GM21360 (cell line): ENCODE data around the gene PLSCR3.
"Not testable (repeated sequence)": the region's sequence is repeated elsewhere in the genome, so short reads cannot be mapped to it uniquely, and the experiment has no call there.

Experiments
- ATAC-seq: cut with Tn5 transposase; IDR thresholded peaks from one replicate; pipeline ENCODE4 v1.9.1; 2021; ENCODE audit warnings: mild to moderate bottlenecking, moderate library complexity; ENCODE audit not compliant: unreplicated experiment

The PLSCR3 gene

DNA sequence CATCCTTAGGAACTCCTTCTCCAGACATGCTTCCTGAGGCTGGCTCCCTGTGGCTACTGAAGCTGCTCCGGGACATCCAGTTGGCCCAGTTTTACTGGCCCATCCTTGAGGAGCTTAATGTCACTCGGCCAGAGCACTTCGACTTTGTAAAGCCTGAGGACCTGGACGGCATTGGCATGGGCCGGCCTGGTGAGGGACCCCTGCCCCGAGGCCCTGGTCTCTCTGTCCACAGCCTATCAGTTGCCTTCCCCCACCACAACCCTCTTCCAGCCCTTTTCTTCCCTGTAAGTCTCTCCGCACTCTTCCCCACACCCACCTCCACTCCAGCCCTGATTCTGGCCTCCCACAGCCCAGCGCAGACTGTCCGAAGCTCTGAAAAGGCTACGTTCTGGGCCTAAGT lies 11.4 kb downstream of the PLSCR3 start:
- ATAC-seq: no peak

DNA sequence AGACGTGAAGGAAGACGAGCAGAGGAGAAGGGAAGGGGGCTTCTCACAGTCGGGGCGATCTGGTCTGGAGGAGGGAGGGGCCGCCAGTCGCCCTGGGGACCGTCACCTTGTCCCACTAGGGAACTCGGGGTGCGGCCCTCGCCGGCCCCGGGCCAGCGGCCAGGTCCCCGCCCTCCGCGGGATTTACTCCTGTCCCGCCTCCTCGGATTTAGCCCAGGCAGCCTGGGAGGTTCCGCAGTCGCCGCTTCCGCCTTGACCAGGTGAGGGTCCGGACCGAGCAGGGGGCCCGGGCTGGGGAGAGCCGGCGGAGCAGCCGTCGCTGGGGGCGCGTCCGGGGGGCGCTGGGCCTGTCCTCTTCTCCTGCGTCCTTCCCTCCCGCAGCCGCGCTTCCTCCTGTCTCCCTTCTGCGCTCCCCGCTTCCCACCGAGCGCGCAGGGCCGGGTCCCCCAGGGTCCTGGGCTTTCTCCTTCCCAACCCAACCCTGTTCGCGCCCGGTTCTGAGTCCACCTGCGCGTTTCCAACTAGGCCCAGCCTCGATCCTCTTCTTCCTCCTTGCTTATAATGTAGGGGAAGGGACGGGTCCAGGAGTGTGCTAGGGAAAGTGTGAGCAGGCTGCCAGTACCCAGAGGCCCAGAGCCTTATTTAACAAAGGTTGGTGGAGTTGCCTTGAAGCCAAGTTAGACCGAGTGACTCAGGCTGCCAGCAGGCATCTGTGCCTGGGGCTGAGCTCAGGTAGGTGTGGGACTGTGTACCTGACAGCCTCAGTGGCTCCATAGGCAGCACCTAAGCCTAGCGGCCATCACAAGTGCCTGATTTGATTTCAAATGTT lies 13.3 kb downstream of the PLSCR3 start, which contains the start of gene TNK1:
TNK1 (plus strand) TSS at position 235 of the 829 bp plus-strand sequence. CDS start 1,838 bp downstream, outside the sequence.
- ATAC-seq: no peak

GRCh38 chr17:7380321-7380720 lies 14.0 kb downstream of the PLSCR3 start:
- no peak for ATAC-seq

- no peak for ATAC-seq
These were observed 15.2 kb downstream of the PLSCR3 start for GRCh38 chr17:7379134-7379533.

- no peak for ATAC-seq
These were observed 20.0 kb downstream of the PLSCR3 start for GRCh38 chr17:7374353-7374752.

DNA sequence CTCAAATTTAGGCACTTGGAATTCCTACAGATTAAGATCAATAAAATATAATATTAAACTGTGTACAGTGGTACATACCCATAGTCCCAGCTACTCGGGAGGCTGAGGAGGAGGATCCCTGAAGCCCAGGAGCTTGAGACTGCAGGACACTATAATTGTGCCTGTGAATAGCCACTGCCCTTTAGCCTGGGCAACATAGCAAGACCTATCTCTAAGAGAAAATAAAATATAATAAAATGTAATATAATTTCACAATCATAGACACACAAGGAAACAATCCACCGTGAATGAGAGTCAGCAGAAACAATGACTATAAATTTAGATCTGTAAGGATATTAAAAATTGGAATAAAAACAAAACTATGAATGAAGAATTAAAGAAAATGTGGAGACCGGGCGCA lies 23.5 kb downstream of the PLSCR3 start:
- no peak for ATAC-seq

- ATAC-seq: no peak
These were observed 24.5 kb downstream of the PLSCR3 start for GRCh38 chr17:7369825-7370224.

DNA sequence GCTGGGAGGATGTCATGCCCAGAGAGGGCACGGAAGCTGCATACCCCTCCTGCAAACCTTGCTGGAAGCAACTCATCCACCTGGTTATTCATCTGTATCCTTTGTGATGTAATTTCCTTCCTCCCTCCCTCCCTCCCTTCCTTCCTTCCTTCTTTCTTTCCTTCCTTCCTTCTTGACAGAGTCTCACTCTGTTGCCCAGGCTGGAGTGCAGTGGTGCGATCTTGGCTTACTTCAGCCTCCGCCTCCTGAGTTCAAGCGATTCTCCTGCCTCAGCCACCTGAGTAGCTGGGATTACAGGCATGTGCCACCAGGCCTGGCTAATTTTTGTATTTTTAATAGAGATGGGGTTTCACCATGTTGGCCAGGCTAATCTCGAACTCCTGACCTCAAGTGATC lies 25.7 kb downstream of the PLSCR3 start:
- ATAC-seq: not testable (repeated sequence)

- no peak for ATAC-seq
These were observed 26.3 kb downstream of the PLSCR3 start for GRCh38 chr17:7367918-7368598.

DNA sequence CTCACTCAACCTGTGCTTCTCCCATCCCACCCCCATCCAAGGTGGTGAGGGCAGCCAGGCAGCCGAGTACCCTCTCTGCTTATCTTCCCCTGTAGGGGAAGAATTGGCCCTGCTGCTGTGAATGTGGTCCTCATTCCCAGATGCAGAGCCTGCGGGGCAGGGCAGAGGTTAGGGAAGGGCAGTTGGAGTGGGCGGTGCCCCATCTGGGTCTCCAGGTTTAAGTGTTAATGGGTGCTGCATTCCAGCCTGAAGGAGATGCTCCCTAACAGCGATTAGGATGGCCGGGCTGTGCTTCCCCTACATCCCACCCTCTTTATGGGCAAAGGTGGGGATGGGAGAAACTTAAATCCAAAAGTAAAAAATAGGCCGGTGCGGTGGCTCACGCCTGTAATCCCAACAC lies 27.2 kb downstream of the PLSCR3 start:
- no peak for ATAC-seq

GRCh38 chr17:7365963-7366362 lies 28.4 kb downstream of the PLSCR3 start:
- ATAC-seq: not testable (repeated sequence)

DNA sequence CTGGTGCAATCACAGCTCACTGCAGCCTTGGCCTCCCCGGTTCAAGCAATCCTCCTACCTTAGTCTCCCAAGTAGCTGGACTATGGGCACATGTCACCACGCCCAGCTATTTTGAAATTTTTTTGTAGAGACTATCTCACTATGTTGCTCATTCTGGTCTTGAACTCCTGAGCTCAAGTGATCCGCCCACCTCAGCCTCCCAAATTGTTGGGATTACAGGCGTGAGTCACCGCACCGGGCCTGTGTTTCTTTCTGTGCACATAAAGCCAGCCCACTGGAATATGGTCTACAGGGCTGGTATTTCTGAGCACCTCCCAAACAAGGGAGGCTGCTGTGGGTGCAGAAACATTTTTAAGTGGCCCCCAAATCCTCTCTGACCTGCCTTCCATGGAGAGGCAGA lies 31.0 kb downstream of the PLSCR3 start:
- no peak for ATAC-seq

DNA sequence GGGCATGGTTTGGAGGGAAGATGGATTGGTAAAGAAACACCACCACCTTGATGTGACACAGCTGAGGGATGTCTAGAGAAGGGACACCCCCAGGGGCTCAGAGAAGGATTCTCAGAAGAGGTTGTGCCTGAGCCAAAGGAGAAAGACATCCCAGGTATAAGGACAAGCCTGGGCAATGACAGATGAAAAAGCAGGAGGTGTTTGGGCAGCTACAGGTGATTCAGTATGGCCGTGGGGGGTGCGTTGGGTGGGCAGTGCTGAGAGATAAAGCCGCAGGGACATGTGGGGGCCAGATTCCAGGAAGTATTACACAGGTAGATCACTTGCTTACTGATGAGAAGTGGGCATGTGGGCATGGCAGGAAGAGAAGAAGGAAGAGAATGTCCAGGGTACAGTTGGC lies 32.4 kb downstream of the PLSCR3 start:
- no peak for ATAC-seq

GRCh38 chr17:7357381-7357780 lies 36.9 kb downstream of the PLSCR3 start:
- no peak for ATAC-seq

GRCh38 chr17:7356756-7357155 lies 37.6 kb downstream of the PLSCR3 start:
- ATAC-seq: no peak

DNA sequence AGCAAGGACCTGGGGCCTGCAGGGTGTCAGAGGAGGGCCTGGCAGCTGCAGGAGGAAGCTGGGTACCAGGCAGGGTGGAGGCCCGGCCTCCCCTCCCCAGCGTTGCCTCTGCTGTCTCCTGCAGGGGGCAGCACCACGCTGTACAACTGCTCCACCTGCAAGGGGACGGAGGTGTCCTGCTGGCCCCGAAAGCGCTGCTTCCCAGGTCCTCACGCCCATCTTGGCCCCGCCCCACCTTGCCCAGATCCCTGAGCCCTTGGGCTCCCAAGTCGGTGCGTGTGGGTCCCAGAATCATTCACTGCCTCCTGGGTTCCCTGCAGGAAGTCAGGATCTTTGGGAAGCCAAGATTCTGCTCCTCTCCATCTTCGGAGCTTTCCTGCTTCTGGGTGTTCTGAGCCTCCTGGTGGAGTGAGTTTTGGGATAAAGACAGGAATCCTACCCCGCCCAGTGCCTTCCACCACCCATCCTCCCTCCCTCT lies 38.2 kb downstream of the PLSCR3 start:
- ATAC-seq: no peak

GRCh38 chr17:7355573-7355972 lies 38.8 kb downstream of the PLSCR3 start:
- ATAC-seq: no peak

DNA sequence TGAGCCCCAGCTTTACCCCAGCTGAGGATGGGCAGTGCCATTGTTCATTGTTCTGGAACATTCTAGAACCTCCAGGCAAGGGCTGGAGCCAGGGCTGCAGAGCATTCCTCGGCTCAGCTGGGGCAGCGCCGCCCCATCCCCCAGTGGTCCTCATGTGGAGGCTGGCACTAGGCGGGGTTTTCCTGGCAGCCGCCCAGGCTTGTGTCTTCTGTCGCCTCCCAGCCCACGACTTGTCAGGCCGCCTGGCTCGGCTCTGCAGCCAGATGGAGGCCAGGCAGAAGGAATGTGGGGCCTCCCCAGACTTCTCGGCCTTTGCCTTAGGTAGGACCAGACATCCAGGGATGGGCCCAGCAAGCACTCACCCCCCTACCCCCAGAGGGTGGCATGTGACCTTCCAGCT lies 39.3 kb downstream of the PLSCR3 start, which contains the start of gene TMEM95:
TMEM95 (plus strand) TSS at position 104 of the 400 bp plus-strand sequence; CDS start at position 153, 49 bp downstream.
- ATAC-seq: no peak

DNA sequence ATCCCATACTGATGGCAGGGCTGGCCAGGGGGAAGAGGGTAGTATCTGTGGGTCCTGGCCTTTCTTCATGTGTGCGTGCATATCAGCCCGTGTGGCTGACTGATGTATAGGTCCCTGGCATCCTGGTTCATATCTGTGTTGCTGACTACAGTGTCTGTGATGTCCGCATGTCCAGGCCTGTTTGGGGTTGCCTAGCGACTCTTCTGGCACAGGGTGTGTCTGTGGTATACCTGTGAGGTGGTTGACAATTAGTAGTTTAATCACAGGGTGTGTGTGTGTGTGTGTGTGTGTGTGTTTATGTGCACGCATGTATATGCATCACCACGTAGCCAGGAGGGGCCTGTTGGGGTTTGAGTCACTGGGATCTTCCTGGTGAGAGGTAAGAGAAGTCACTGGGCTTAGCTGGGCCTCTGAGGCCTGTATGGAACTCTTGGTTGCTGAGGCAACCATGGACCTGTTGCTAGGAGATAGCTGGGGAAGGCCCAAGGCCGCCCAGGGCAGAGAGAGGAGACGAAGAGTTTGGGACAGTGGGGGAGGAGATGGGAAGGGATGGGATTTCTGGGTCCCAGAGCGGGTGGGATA lies 40.0 kb downstream of the PLSCR3 start:
- no peak for ATAC-seq

DNA sequence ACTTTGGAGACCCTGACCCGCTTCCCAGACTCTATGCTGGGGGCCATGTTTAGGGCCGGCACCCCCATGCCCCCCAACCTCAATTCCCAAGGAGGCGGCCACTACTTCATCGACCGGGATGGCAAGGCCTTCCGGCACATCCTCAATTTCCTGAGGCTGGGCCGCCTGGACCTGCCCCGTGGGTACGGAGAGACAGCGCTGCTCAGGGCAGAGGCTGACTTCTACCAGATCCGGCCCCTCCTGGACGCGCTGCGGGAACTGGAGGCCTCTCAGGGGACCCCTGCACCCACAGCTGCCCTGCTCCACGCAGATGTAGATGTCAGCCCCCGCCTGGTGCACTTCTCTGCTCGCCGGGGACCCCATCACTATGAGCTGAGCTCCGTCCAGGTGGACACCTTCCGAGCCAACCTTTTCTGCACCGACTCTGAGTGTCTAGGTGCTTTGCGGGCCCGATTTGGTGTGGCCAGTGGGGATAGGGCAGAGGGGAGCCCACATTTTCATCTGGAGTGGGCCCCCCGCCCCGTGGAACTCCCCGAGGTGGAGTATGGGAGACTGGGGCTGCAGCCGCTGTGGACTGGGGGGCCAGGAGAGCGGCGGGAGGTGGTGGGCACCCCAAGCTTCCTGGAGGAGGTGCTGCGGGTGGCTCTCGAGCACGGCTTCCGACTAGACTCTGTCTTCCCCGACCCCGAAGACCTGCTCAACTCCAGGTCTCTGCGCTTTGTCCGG lies 41.3 kb downstream of the PLSCR3 start:
- no peak for ATAC-seq

DNA sequence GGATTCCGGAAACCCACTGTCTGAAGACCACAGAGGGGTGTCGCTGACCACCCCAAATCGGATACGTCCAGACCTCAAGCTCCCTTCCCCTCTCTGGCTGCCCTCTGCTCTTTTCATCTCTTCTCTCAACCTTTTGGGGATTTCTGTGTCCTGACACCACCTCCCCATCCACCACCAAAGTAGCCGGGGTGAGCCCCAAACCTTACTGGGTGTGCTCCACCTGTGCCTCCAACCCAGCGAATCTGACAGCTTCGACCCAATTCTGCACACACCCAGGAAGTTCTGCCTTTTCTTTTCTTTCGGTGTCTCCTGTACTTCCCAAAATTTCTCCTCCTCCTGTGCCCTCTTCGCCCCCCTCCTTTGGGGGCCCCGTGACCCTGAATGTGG lies 41.8 kb downstream of the PLSCR3 start:
- no peak for ATAC-seq
